H1 (cell line): ENCODE measurements around the gene ADRA2C. TPM values are rescaled to one million over a fixed set of nuclear protein-coding genes. Genes with fewer than 3 reads are reported as not detected.

Experiments used
- CTCF ChIA-PET: fragments of 300-600 bp; sonication (Branson Sonifier 250); formaldehyde crosslinking; loops from one replicate; lab custom pipeline; 2021; ENCODE audit not compliant: partially characterized antibody; lab: Charles Lee
- POLR2A ChIA-PET: fragments of 300-600 bp; sonication (Branson Sonifier 250); formaldehyde crosslinking; loops from one replicate; lab custom pipeline; 2021; ENCODE audit warnings: inconsistent platforms; ENCODE audit not compliant: partially characterized antibody; lab: Charles Lee
- DNase-seq, 2 experiments: peaks; one replicate each; pipeline versions ENCODE4 v3.0.0 to v3.0.0-alpha.2; 2010 to 2022; ENCODE audit warnings: low spot score in 2 of 2, low read depth in 1 of 2, mixed read lengths in 1 of 2
- FAIRE-seq: peaks from 2 replicates; lab custom pipeline; 2011; peaks lifted over from hg19 to GRCh38; lab: Jason Lieb, UNC
- H2AFZ ChIP-seq: 2 replicates; pipeline ENCODE4 v1.8.1; 2012; ENCODE audit warnings: low read length, inconsistent platforms
- H2AK5ac ChIP-seq: 2 replicates; pipeline ENCODE4 v1.6.1; 2013; ENCODE audit warnings: low read depth, low read length
- H2BK120ac ChIP-seq: replicated peaks from 2 replicates; pipeline ENCODE3; 2013; ENCODE audit warnings: low read depth, low read length, inconsistent platforms
- H2BK12ac ChIP-seq: 2 replicates; pipeline ENCODE4 v1.6.1; 2013; ENCODE audit warnings: low read depth, low read length
- H2BK15ac ChIP-seq: 2 replicates; pipeline ENCODE4 v1.6.1; 2013; ENCODE audit warnings: low read length
- H2BK20ac ChIP-seq: 2 replicates; pipeline ENCODE4 v1.6.1; 2013; ENCODE audit warnings: low read length
- H2BK5ac ChIP-seq: 2 replicates; pipeline ENCODE4 v1.6.1; 2013; ENCODE audit warnings: low read depth, low read length
- H3K14ac ChIP-seq: 2 replicates; pipeline ENCODE4 v1.6.1; 2013; ENCODE audit warnings: inconsistent platforms; ENCODE audit not compliant: insufficient read length
- H3K18ac ChIP-seq: 2 replicates; pipeline ENCODE4 v1.6.1; 2013; ENCODE audit warnings: low read length; ENCODE audit errors: extremely low read depth
- H3K23ac ChIP-seq: 2 replicates; pipeline ENCODE4 v1.6.1; 2013; ENCODE audit warnings: inconsistent platforms; ENCODE audit not compliant: insufficient read length
- H3K23me2 ChIP-seq: 2 replicates; pipeline ENCODE4 v1.6.1; 2013; ENCODE audit warnings: low read depth, low read length
- H3K27ac ChIP-seq: 2 replicates; pipeline ENCODE4 v1.6.1; 2011; ENCODE audit warnings: low read depth, low read length, inconsistent platforms
- H3K27me3 ChIP-seq, 4 experiments: replicated peaks in 1 of 4; 1 replicate in 1 of 4; 2 replicates in 3 of 4; pipeline versions ENCODE4 v1.6.1 to v1.8.1; 2011 to 2013; ENCODE audit warnings: low read length in 3 of 4, mild to moderate bottlenecking in 3 of 4, inconsistent platforms in 2 of 4, mixed read lengths in 2 of 4, moderate library complexity in 1 of 4; ENCODE audit not compliant: control insufficient read depth in 3 of 4, insufficient read depth in 3 of 4; ENCODE audit errors: extremely low read depth in 1 of 4
- H3K36me3 ChIP-seq, 4 experiments: 2 replicates each; pipeline versions ENCODE4 v1.6.1 to v1.8.1; 2011 to 2013; ENCODE audit warnings: mild to moderate bottlenecking in 4 of 4, low read length in 3 of 4, moderate library complexity in 2 of 4, control low read depth in 1 of 4, inconsistent platforms in 1 of 4; ENCODE audit not compliant: insufficient read depth in 4 of 4, control insufficient read depth in 2 of 4
- H3K4ac ChIP-seq: replicated peaks from 2 replicates; pipeline ENCODE3; 2013; ENCODE audit warnings: low read length, low read depth, mixed read lengths, inconsistent platforms; ENCODE audit not compliant: insufficient read length
- H3K4me1 ChIP-seq, 4 experiments: replicated peaks in 1 of 4; 1 replicate in 1 of 4; 2 replicates in 3 of 4; pipeline versions ENCODE4 v1.6.1 to v1.8.1; 2011 to 2013; ENCODE audit warnings: low read length in 3 of 4, inconsistent platforms in 2 of 4, mixed read lengths in 1 of 4; ENCODE audit not compliant: insufficient read depth in 4 of 4, control insufficient read depth in 3 of 4
- H3K4me2 ChIP-seq, 2 experiments: 2 replicates each; pipeline versions ENCODE4 v1.6.1 to v1.8.1; 2011 to 2013; ENCODE audit warnings: low read depth in 2 of 2, low read length in 2 of 2, control low read depth in 1 of 2, inconsistent platforms in 1 of 2, mild to moderate bottlenecking in 1 of 2; ENCODE audit not compliant: insufficient read depth in 1 of 2
- H3K4me3 ChIP-seq, 4 experiments: fragments of 200-600, 300-600 bp in 1 of 4; sonication (generic), shearing (Covaris generic), sonication (Bioruptor Twin) in 1 of 4; 2 replicates each; pipeline versions ENCODE4 v1.5.1 to v1.8.1; 2011 to 2016; ENCODE audit warnings: low read length in 4 of 4, low read depth in 3 of 4, control low read depth in 2 of 4, inconsistent platforms in 2 of 4, mild to moderate bottlenecking in 2 of 4, mixed read lengths in 1 of 4, moderate library complexity in 1 of 4; ENCODE audit not compliant: insufficient read depth in 2 of 4; ENCODE audit errors: extremely low read depth in 1 of 4
- H3K56ac ChIP-seq: replicated peaks from 2 replicates; pipeline ENCODE3; 2013; ENCODE audit warnings: low read depth, mild to moderate bottlenecking, mixed read lengths, low read length, inconsistent platforms; ENCODE audit not compliant: insufficient read length
- H3K79me1 ChIP-seq: 2 replicates; pipeline ENCODE4 v1.6.1; 2013; ENCODE audit warnings: low read depth, low read length, control low read depth
- H3K79me2 ChIP-seq, 2 experiments: 2 replicates each; pipeline versions ENCODE4 v1.6.1 to v1.8.1; 2012 to 2013; ENCODE audit warnings: low read length in 2 of 2, mild to moderate bottlenecking in 2 of 2, inconsistent platforms in 1 of 2; ENCODE audit not compliant: insufficient read depth in 2 of 2, control insufficient read depth in 1 of 2
- H3K9ac ChIP-seq, 4 experiments: replicated peaks in 1 of 4; 1 replicate in 1 of 4; 2 replicates in 3 of 4; pipeline versions ENCODE4 v1.6.1 to v1.8.1; 2011 to 2013; ENCODE audit warnings: low read depth in 3 of 4, low read length in 3 of 4, control low read depth in 2 of 4, mild to moderate bottlenecking in 2 of 4, moderate library complexity in 2 of 4, inconsistent platforms in 1 of 4; ENCODE audit errors: extremely low read depth in 1 of 4
- H3K9me3 ChIP-seq, 2 experiments: 2 replicates each; pipeline versions ENCODE4 v1.6.1 to v1.8.1; 2012 to 2013; ENCODE audit warnings: mild to moderate bottlenecking in 2 of 2, moderate library complexity in 2 of 2, control low read depth in 1 of 2, inconsistent platforms in 1 of 2, low read depth in 1 of 2, low read length in 1 of 2, mixed read lengths in 1 of 2; ENCODE audit not compliant: insufficient read depth in 2 of 2
- H4K20me1 ChIP-seq, 2 experiments: replicated peaks in 1 of 2; 2 replicates each; pipeline versions ENCODE3 to v1.8.1; 2011 to 2013; ENCODE audit warnings: inconsistent platforms in 2 of 2, low read length in 2 of 2, mild to moderate bottlenecking in 1 of 2; ENCODE audit not compliant: insufficient read depth in 2 of 2, control insufficient read depth in 1 of 2
- H4K5ac ChIP-seq: 2 replicates; pipeline ENCODE4 v1.6.1; 2013; ENCODE audit warnings: low read length, low read depth, mixed read lengths, inconsistent platforms; ENCODE audit not compliant: insufficient read length
- H4K8ac ChIP-seq: 2 replicates; pipeline ENCODE4 v1.8.0; 2013; ENCODE audit warnings: mild to moderate bottlenecking, moderate library complexity, low read length, inconsistent platforms; ENCODE audit not compliant: insufficient read depth; ENCODE audit errors: extremely low read depth
- H4K91ac ChIP-seq: replicated peaks from 2 replicates; pipeline ENCODE3; 2013; ENCODE audit warnings: low read length, mixed read lengths, inconsistent platforms; ENCODE audit not compliant: insufficient read length
- PHF8 ChIP-seq: fragments of 200-600 bp; sonication (generic); conservative IDR thresholded peaks from 2 replicates; pipeline ENCODE4 v1.7.1; 2012; ENCODE audit warnings: low read depth, mild to moderate bottlenecking, inconsistent platforms, low read length, moderate library complexity
- SRF ChIP-seq: IDR thresholded peaks from 2 replicates; pipeline ENCODE4 v1.6.1; 2011; ENCODE audit warnings: mild to moderate bottlenecking, low read depth, low read length, moderate library complexity
- WGBS, 2 experiments: shearing (Covaris generic) in 1 of 2; methylation state at CpG; one replicate each; pipeline versions ENCODE4 v1.1.6 to v1.1.7; 2013 to 2015; ENCODE audit warnings: low lambda C conversion rate in 2 of 2, mixed read lengths in 2 of 2, inconsistent platforms in 1 of 2, low coverage in 1 of 2, missing lambda C conversion rate in 1 of 2; ENCODE audit not compliant: insufficient replicate concordance in 2 of 2, insufficient coverage in 1 of 2, insufficient read length in 1 of 2; ENCODE audit errors: extremely low coverage in 1 of 2, missing lambda C conversion rate in 1 of 2; 5-methylcytosine and 5-hydroxymethylcytosine counted together
- polyA plus RNA-seq, 7 experiments: library from polyadenylated mRNA; depleted of rRNA in 3 of 7; stranded (reverse) in 5 of 7; unstranded in 2 of 7; fragments of >200 nt in 5 of 7; fragments of 200-250 nt in 2 of 7; gene quantifications; 1 replicate in 5 of 7; 2 replicates in 1 of 7; 4 replicates in 1 of 7; pipeline versions ENCODE4 v1.2.1 to v1.2.3, GENCODE V29; 2011 to 2013; ENCODE audit warnings: missing spikeins in 2 of 7, mixed read lengths in 2 of 7
- total RNA-seq: library from RNA; stranded (reverse); fragmentation: NEBNext Ultra II Directional; extraction: Animal tissue kit (Norgen Biotek cat#: 25700); gene quantifications from 2 replicates; pipeline ENCODE4 v1.2.1, GENCODE V29; 2021
- TF ChIP-seq, protein P1 (sequence below): IDR thresholded peaks from 2 replicates; pipeline ENCODE4 v1.6.1; 2012; ENCODE audit warnings: low read length, inconsistent platforms

ADRA2C gene
- total and polyA plus RNA-seq, 2 of the 8 experiments (the other 6 are each of a cell fraction or from before 2014, with no cell fraction given): 14.6 to 14.8 TPM

DNA sequence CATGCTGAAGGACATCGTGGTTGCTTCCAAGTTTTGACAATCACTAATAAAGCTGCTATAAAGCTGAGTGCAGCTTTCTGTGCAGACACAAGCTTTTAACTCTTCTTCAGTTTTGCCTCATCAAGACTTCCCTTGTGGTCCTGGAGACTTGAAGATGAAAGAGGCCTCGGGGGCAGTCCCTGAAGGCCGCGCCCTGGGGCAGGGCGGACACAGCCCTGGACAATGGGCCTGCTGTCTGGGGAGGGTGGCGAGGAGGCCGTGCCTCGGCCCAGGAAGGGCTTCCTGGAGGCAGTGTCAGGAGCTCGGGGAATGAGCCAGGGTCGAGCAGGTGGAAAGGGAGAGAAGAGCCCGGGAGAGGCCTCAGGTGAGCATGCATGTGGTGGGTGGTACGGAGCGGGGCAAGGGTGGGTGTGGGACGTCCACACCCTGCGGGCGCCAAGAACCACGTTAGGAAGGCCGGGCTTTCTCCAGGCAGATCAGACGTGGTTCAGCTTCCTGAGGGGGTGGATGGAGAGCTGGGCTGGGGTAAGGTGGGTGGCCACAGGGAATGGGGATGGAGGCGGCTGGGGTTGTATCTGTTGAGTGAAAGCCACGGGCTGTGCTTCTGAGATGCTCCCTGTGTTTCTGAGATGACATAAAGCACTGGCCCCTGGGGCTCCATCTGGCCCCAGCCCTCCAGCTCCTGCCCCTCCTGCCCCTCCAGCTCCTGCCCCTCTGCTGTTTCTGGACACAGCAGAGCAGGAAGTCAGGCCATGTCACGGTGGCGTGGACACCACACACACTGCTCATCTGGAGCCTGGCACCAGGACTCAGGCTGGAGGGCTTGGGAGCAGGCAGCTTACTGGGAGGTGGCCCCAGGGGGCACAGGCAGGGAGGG is 21.5 kb downstream of the ADRA2C start:
- no peak for DNase-seq
- Histone ChIP-seq H3K9me3 (no peaks in the 10 kb centered on the region), H3K27ac (no peak overlapping the region), H4K5ac (no peak overlapping the region), H2BK20ac (no peak overlapping the region), H2BK120ac (no peak overlapping the region), H2BK15ac (0 out of 2 replicates have a peak overlapping the region, but pooled peaks have one; percentile 29), H3K79me1 (peaks cover 4% of the 10 kb centered on the region; the same call in 1 of the 2 replicates), H3K27me3 (no peaks in the 10 kb centered on the region; a peak in 1 of 7 replicates), H3K4me2 (no peak overlapping the region), H3K79me2 (no peaks in the 10 kb centered on the region), H3K18ac (no peak overlapping the region), H3K4me1 (peaks cover 0 to 5% (median 3%) of the 10 kb centered on the region in 4 experiments; a peak in 3 of 7 replicates), H3K4ac (no peak overlapping the region), H3K9ac (no peak overlapping the region), H3K14ac (no peak overlapping the region), H2BK12ac (no peak overlapping the region), H3K23me2 (no peaks in the 10 kb centered on the region), H3K23ac (no peak overlapping the region), H4K8ac (no peak overlapping the region), H3K4me3 (no peak overlapping the region), H4K20me1 (no peaks in the 10 kb centered on the region), H2AFZ (no peak overlapping the region), H2BK5ac (no peak overlapping the region), H3K36me3 (no peaks in the 10 kb centered on the region), H4K91ac (no peak overlapping the region), H2AK5ac (no peak overlapping the region), H3K56ac (no peak overlapping the region)
- ChIA-PET POLR2A (interaction anchor here (1.2 to 1.7 kb wide), 2 partner anchors 19 to 93 kb away, joined by 3 to 4 read pairs; no protein-coding TSS in a partner anchor), CTCF (interaction anchor here (0.7 to 6.9 kb wide), 8 partner anchors 18 to 130 kb away, joined by 3 to 110 read pairs (median 4); partner anchors contain the start of gene ADRA2C)
- FAIRE-seq: no peak
- 90% methylated on average over 17 of the region's 23 CpGs; no CpG with 5 or more reads in 1 of the 2 experiments for WGBS, 2 experiments
- TF ChIP-seq PHF8 (no peak), SRF (no peak)
- TF ChIP-seq, protein P1, sequence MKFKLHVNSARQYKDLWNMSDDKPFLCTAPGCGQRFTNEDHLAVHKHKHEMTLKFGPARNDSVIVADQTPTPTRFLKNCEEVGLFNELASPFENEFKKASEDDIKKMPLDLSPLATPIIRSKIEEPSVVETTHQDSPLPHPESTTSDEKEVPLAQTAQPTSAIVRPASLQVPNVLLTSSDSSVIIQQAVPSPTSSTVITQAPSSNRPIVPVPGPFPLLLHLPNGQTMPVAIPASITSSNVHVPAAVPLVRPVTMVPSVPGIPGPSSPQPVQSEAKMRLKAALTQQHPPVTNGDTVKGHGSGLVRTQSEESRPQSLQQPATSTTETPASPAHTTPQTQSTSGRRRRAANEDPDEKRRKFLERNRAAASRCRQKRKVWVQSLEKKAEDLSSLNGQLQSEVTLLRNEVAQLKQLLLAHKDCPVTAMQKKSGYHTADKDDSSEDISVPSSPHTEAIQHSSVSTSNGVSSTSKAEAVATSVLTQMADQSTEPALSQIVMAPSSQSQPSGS: no peak
